HepG2 (cell line): ENCODE data around the gene WNT16. TPM values are rescaled to one million over a fixed set of nuclear protein-coding genes. Genes with fewer than 3 reads are reported as not detected.

Experiments used
- ATAC-seq: fragments of 200-7000 bp; cut with Tn5 transposase; 3 replicates; pipeline ENCODE4 v1.9.1; 2020; ENCODE audit warnings: mild to moderate bottlenecking, moderate library complexity
- BruUV-seq: library from RNA; stranded (reverse); fragments of 400-500 nt; replicated peaks from 2 replicates; lab custom pipeline; 2021; lab: Mats Ljungman, UMichigan
- CTCF ChIA-PET: fragments of 300-600 bp; formaldehyde crosslinking; extraction: SDS; loops from one replicate; lab custom pipeline; 2021; ENCODE audit warnings: low total read pairs, inconsistent platforms, low intra/inter-chr PET ratio; lab: Yijun Ruan, JAX
- POLR2A ChIA-PET: fragments of 350-600 bp; sonication (Branson Sonifier 250); formaldehyde crosslinking; loops from one replicate; lab custom pipeline; 2020; ENCODE audit warnings: antibody characterized with exemption, inconsistent platforms; lab: Yijun Ruan, JAX
- DNase-seq: peaks from one replicate; pipeline ENCODE4 v3.0.0-alpha.2; 2015; ENCODE audit warnings: low spot score
- FAIRE-seq: peaks from 3 replicates; lab custom pipeline; 2011; peaks lifted over from hg19 to GRCh38; lab: Jason Lieb, UNC
- H2AFZ ChIP-seq: one replicate; pipeline ENCODE4 v1.6.1; 2011; ENCODE audit warnings: low read length, inconsistent platforms
- H3K27ac ChIP-seq: fragments of 300-600 bp; 3 replicates; pipeline ENCODE4 v1.8.0; 2011; ENCODE audit warnings: mixed run types, mild to moderate bottlenecking, mixed read lengths, low read length, inconsistent platforms; ENCODE audit not compliant: insufficient read depth; ENCODE audit errors: extremely low read length
- H3K27me3 ChIP-seq, 2 experiments: fragments of 200-600 bp in 1 of 2; 2 replicates in 1 of 2; 3 replicates in 1 of 2; pipeline versions ENCODE4 v1.6.0 to v1.8.0; 2011; ENCODE audit warnings: low read length in 2 of 2, mild to moderate bottlenecking in 2 of 2, moderate library complexity in 2 of 2, inconsistent platforms in 1 of 2; ENCODE audit not compliant: insufficient read depth in 2 of 2, control insufficient read depth in 1 of 2
- H3K36me3 ChIP-seq, 2 experiments: fragments of 200-600 bp in 1 of 2; replicated peaks in 1 of 2; 2 replicates in 1 of 2; 3 replicates in 1 of 2; pipeline versions ENCODE4 v1.5.1 to v1.8.0; 2011; ENCODE audit warnings: low read length in 2 of 2, inconsistent platforms in 1 of 2; ENCODE audit not compliant: insufficient read depth in 2 of 2, control insufficient read depth in 1 of 2
- H3K4me1 ChIP-seq: 2 replicates; pipeline ENCODE4 v1.5.1; 2012; ENCODE audit warnings: low read length, inconsistent platforms; ENCODE audit not compliant: insufficient read depth
- H3K4me2 ChIP-seq: 2 replicates; pipeline ENCODE4 v1.6.0; 2011; ENCODE audit warnings: low read depth, low read length, inconsistent platforms
- H3K4me3 ChIP-seq, 3 experiments: fragments of 200-600 bp in 1 of 3; sonication (generic), shearing (Covaris generic) in 1 of 3; replicated peaks in 1 of 3; 2 replicates each; pipeline ENCODE4 v1.5.1; 2011 to 2016; ENCODE audit warnings: low read length in 3 of 3, inconsistent platforms in 2 of 3, low read depth in 2 of 3, mild to moderate bottlenecking in 2 of 3, control low read depth in 1 of 3, mixed read lengths in 1 of 3; ENCODE audit not compliant: insufficient read depth in 1 of 3
- H3K79me2 ChIP-seq: one replicate; pipeline ENCODE4 v1.6.1; 2011; ENCODE audit warnings: low read length, inconsistent platforms; ENCODE audit not compliant: insufficient read depth
- H3K9ac ChIP-seq: 2 replicates; pipeline ENCODE4 v1.6.0; 2011; ENCODE audit warnings: mild to moderate bottlenecking, low read depth, low read length, inconsistent platforms; ENCODE audit not compliant: insufficient read depth
- H3K9me3 ChIP-seq: 2 replicates; pipeline ENCODE4 v1.5.1; 2012; ENCODE audit warnings: mild to moderate bottlenecking, low read length
- H4K20me1 ChIP-seq: 2 replicates; pipeline ENCODE4 v1.6.0; 2011; ENCODE audit warnings: inconsistent platforms, mild to moderate bottlenecking, low read length, moderate library complexity; ENCODE audit not compliant: insufficient read depth
- ARNT2 ChIP-seq: sonication (generic); formaldehyde crosslinking; IDR thresholded peaks from 2 replicates; pipeline ENCODE4 v1.8.0; 2022; ENCODE audit warnings: mild to moderate bottlenecking, low read depth, missing genetic modification reagents, moderate library complexity
- MAFF ChIP-seq: IDR thresholded peaks from 2 replicates; pipeline ENCODE4 v1.6.1; 2011; ENCODE audit warnings: low read depth, low read length, improper control_type of control experiment
- MAFK ChIP-seq, 2 experiments: IDR thresholded peaks in 1 of 2; conservative IDR thresholded peaks in 1 of 2; 2 replicates each; pipeline ENCODE4 v1.6.1; 2011; ENCODE audit warnings: improper control_type of control experiment in 2 of 2, low read length in 2 of 2
- MTERF4 ChIP-seq: sonication (generic); formaldehyde crosslinking; IDR thresholded peaks from 2 replicates; pipeline ENCODE4 v1.8.0; 2023; ENCODE audit warnings: mild to moderate bottlenecking, missing genetic modification reagents
- PCBP1 ChIP-seq: fragments of 200-400 bp; formaldehyde crosslinking; IDR thresholded peaks from 2 replicates; pipeline ENCODE4 v1.6.1; 2017; ENCODE audit warnings: mild to moderate bottlenecking, low read depth, low read length, borderline replicate concordance
- ZBTB37 ChIP-seq: sonication (generic); formaldehyde crosslinking; IDR thresholded peaks from 2 replicates; pipeline ENCODE4 v1.4.0; 2020; ENCODE audit warnings: mild to moderate bottlenecking, missing genetic modification reagents
- ZNF841 ChIP-seq: sonication (generic); formaldehyde crosslinking; IDR thresholded peaks from 2 replicates; pipeline ENCODE4 v1.8.1; 2023; ENCODE audit warnings: missing genetic modification reagents, borderline replicate concordance
- WGBS: methylation state at CpG from one replicate; pipeline ENCODE4 v1.1.6; 2017; ENCODE audit warnings: low lambda C conversion rate; 5-methylcytosine and 5-hydroxymethylcytosine counted together
- in situ Hi-C: cut with HindIII; loops from 2 replicates; pipeline ENCODE4 v1.10.0; 2017; ENCODE audit warnings: low pct_unique_long_range_greater_than_20kb; ENCODE audit not compliant: extremely low pct_ligation_motif_present
- intact Hi-C: fragments of 100-400 bp; cut with micrococcal nuclease; formaldehyde crosslinking; loops from one replicate; pipeline ENCODE4 v1.10.0; 2022; ENCODE audit not compliant: unreplicated experiment
- polyA plus RNA-seq, 8 experiments: library from polyadenylated mRNA; depleted of rRNA in 3 of 8; stranded (reverse) in 7 of 8; unstranded in 1 of 8; fragments of >200 nt; fragmentation: Illumina TruSeq in 4 of 8; extraction: Trizol in 4 of 8; gene quantifications; 2 replicates each; pipeline versions ENCODE4 v1.2.1 to v1.2.3, GENCODE V29; 2011 to 2016; ENCODE audit warnings: low read depth in 4 of 8, missing spikeins in 1 of 8, mixed read lengths in 1 of 8; ENCODE audit not compliant: insufficient read depth in 1 of 8
- total RNA-seq, 5 experiments: library from RNA; depleted of rRNA; stranded (reverse); fragments of >200 nt; fragmentation: Illumina TruSeq; extraction: Trizol; gene quantifications; 2 replicates each; pipeline ENCODE4 v1.2.3, GENCODE V29; 2016; ENCODE audit warnings: low read depth in 1 of 5
- TF ChIP-seq, protein P1 (sequence below): IDR thresholded peaks from 2 replicates; pipeline ENCODE4 v1.6.1; 2018; ENCODE audit warnings: missing genetic modification reagents, mild to moderate bottlenecking, missing compliant biosample characterization
- TF ChIP-seq, protein P2 (sequence below): fragments of 450-650 bp; IDR thresholded peaks from 2 replicates; pipeline ENCODE4 v1.6.1; 2016

The WNT16 gene
- total and polyA plus RNA-seq, 2 of the 13 experiments (the other 11 are each of a cell fraction or from before 2014, with no cell fraction given), result not detected

GRCh38 chr7:121322460-121322859, 6.3 kb upstream of the WNT16 start:
- no peak overlapping the region for H3K27ac ChIP-seq
- 2% methylated on average over 3 of the region's 3 CpGs for WGBS
- TF ChIP-seq ZNF841 (CRISPR knock-in tag), result no peak
- TF ChIP-seq, protein P1, sequence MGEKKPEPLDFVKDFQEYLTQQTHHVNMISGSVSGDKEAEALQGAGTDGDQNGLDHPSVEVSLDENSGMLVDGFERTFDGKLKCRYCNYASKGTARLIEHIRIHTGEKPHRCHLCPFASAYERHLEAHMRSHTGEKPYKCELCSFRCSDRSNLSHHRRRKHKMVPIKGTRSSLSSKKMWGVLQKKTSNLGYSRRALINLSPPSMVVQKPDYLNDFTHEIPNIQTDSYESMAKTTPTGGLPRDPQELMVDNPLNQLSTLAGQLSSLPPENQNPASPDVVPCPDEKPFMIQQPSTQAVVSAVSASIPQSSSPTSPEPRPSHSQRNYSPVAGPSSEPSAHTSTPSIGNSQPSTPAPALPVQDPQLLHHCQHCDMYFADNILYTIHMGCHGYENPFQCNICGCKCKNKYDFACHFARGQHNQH (CRISPR knock-in tag), result no peak
- no peak for TF ChIP-seq ZBTB37 (CRISPR knock-in tag)
- TF ChIP-seq ARNT2 (CRISPR knock-in tag), result no peak
- no peak for TF ChIP-seq PCBP1
- peak; percentile 77 for TF ChIP-seq MAFF
- TF ChIP-seq, protein P2, sequence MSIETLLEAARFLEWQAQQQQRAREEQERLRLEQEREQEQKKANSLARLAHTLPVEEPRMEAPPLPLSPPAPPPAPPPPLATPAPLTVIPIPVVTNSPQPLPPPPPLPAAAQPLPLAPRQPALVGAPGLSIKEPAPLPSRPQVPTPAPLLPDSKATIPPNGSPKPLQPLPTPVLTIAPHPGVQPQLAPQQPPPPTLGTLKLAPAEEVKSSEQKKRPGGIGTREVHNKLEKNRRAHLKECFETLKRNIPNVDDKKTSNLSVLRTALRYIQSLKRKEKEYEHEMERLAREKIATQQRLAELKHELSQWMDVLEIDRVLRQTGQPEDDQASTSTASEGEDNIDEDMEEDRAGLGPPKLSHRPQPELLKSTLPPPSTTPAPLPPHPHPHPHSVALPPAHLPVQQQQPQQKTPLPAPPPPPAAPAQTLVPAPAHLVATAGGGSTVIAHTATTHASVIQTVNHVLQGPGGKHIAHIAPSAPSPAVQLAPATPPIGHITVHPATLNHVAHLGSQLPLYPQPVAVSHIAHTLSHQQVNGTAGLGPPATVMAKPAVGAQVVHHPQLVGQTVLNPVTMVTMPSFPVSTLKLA, result no peak
- peak; percentile 69 to 88 for TF ChIP-seq MAFK (conservative IDR thresholded peaks at IDR 0.05 in 1 of 2, IDR thresholded peaks at IDR 0.05 in 1 of 2; ENCODE audit: low read length in 2 of 2)
- no peak for TF ChIP-seq MTERF4 (CRISPR knock-in tag)
- TF ChIP-seq, all 625 proteins: peak for 2
- Histone ChIP-seq H2AFZ (no peak overlapping the region), H3K36me3 (no peaks in the 10 kb centered on the region), H3K4me3 (no peak overlapping the region), H3K79me2 (no peaks in the 10 kb centered on the region), H3K4me1 (no peaks in the 10 kb centered on the region), H4K20me1 (no peaks in the 10 kb centered on the region), H3K9ac (no peak overlapping the region), H3K27me3 (0 out of 5 replicates have a peak, but pooled peaks cover 0 to 3% of the 10 kb centered on the region in 2 experiments), H3K4me2 (no peak overlapping the region), H3K9me3 (no peaks in the 10 kb centered on the region)
- ATAC-seq (no peak), FAIRE-seq (no peak), DNase-seq (no peak)
- ChIA-PET CTCF (no interaction called here), POLR2A (no interaction called here)
- no TSS peak for BruUV-seq
- in situ Hi-C loops (no loop called here), intact Hi-C loops (no loop called here)
